DLD1 (cell line): ENCODE data around the gene PI4KA.
"Not testable (repeated sequence)": the region's sequence is repeated elsewhere in the genome, so short reads cannot be mapped to it uniquely, and the experiment has no call there.

Source experiments
- in situ Hi-C: cut with HindIII; loops from 2 replicates; pipeline ENCODE4 v1.10.0; 2017; ENCODE audit warnings: low sequenced_read_pairs

PI4KA gene

DNA sequence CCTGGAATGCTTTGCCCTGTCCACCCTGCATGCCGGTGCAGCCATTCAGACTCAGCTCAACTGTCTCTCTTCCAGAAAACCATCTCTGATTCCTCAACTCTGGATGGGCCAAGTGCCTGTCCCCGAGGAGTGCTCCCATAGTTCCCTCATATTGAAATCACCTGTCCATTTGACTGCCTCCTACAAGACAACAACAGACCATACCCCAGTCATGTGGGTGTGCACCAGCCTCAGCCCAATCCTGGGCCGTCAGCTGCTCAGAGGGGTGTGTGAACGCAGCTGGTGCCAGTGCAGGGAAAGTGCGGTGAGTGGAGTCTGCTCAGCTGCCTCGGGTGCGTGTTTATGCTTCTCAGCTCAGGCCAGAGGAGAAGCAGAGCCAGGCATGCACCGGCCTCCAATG, 126.2 kb downstream of the PI4KA start:
- in situ Hi-C loops: not testable (repeated sequence)

DNA sequence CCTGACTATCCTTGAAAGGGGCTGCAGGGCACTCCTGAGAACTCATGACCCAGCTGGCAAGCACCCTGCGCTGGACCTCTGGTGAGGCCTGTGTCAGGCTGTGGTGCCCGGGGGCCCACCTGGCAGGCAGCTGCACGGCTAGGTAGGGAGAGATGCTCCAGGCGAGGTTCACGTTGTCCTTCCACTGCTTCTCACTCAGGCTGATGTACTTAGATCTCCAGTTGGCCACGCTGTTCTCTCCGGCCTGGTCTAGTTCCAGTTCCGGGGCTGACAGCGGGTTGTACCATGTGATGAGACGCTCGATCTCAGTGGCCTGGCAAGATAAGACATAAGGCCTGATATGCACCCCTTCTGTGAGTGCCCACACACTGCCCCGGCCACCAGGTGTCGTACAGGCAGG, 129.4 kb downstream of the PI4KA start:
- in situ Hi-C loops: no loop called here

DNA sequence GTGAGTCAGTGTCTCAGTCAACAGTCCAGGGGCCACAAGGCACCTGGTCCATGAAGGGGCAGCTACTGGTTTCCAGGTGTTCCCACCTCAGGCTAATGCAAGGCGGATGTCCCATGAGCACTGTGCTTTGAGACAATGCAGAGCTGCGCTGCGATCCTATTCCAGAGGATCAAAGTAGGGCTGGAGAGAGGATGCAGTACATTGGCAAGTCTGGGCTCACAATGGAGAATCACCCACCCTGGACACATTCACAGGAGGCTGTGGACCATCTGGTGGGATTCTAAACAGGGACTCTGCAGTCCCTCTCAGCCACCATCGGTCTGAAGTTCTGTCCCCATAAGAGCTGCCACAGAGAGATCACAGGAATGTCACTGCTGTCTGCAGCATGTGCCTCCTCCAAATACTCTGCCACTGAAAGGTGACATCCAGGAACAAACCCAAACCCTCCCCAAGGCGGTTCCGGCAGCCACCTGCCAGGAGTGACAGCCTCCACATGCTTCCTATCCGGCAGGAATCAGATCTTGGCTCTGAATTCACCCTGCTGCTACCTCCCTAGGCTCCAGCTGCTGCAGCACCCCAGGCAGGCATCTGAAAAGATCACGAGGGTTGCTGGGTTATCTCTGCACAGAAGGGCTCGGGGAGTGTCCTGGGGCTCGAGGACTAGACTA, 130.0 kb downstream of the PI4KA start:
- in situ Hi-C loops: no loop called here

DNA sequence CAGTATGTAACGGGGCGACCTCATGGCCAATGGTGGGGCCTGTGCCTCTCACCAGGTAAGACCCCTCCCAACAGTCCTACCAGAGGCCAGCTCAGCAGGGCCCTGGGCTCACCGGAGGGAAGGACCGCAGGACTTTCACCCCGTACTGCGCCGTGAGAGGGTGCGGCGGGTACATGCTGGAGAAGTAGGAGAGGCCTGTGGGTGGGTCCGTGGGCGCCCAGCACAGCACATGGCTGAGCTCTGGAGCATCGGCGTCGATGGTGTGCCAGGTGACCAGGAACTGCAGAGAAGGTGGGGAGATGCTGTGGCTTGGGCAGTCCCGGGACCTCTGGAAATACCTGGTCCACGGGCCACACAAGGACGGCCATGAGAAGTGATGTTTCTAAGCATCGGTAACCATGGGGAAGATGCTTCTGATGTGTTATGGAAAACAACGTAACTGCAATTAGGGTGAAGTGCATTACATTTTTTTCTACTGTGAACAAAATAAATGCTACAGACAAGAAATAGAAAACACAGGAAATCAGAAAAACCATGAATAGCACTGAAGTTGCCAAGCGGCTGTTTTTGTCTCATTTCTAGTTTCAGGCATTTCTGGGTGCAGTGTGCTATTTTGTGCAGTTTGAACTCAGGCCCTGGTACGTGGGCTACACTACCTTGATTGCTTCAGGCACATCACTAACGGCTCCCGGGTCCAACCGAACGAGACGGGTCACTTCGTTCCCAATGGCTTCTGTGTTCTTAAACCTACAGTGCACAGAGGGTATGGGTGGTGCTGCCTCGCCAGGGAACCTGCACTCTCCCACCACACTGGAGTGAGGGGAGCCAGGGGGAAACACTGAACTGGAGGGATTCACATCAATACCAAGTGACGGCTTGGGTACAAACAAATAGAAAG, 131.2 kb downstream of the PI4KA start:
- in situ Hi-C loops: no loop called here

DNA sequence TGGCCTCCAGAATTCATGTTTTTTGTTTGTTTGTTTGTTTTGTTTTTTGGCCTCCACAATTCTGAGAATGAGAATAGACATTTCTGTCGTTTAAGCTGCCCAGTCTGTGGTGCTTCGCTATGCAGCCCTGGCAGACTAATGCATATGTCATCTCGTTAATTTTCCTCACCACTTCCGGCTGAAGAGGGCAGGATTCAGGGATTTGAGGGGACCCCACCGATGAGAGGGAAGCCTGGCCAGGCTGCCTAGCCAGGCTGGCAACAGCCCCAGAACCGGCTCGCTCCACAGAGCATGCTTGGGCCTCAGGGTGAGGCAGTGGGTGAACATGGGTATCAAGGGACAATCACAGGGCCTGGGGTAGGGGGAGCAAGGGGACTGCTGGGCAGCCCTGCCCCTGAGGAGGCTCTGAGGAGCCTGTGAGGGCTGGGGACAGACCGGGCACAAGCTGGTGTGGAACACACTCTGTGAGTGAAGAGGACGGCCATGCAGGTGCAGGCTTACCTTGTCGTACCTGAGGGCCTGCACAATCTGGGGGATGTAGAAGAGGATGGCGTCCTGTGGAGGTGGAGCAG, 132.5 kb downstream of the PI4KA start:
- in situ Hi-C loops: no loop called here

DNA sequence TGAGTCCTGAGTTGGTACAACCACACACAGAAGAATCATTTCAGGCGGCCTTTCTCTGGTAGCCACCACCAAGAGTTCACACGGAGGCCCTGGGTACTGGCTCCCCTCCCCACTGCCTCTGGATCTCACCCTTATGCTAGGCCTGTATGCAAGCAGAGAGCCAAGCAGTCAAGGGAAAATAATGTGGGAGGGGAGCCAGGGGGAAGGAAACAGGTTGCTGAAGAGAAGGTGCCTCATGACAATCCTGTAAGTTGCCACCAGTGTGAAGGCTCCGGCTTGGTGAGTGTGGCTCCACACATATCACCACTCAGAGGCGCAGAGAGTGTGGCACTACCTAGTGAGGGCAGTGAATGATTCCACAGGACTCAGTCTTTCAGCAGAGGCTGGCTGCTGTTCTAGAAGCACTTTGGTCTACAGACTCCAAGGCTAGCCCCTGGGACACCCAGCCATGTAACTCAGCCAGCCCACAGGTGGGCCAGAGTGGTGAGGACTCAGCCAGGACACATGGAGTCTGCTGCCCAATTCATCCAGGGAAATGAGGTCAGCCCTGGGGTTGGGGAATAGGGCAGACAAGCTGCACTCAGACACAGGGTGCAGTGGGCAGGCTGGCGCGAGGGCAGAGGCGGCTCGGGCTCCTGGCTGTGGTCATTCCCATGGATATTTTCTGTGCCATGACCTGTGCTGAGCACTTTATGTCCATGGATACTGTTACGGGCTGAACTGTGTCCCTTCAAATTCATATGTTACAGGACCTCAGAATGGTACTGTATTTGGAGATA, 133.7 kb downstream of the PI4KA start:
- in situ Hi-C loops: no loop called here

DNA sequence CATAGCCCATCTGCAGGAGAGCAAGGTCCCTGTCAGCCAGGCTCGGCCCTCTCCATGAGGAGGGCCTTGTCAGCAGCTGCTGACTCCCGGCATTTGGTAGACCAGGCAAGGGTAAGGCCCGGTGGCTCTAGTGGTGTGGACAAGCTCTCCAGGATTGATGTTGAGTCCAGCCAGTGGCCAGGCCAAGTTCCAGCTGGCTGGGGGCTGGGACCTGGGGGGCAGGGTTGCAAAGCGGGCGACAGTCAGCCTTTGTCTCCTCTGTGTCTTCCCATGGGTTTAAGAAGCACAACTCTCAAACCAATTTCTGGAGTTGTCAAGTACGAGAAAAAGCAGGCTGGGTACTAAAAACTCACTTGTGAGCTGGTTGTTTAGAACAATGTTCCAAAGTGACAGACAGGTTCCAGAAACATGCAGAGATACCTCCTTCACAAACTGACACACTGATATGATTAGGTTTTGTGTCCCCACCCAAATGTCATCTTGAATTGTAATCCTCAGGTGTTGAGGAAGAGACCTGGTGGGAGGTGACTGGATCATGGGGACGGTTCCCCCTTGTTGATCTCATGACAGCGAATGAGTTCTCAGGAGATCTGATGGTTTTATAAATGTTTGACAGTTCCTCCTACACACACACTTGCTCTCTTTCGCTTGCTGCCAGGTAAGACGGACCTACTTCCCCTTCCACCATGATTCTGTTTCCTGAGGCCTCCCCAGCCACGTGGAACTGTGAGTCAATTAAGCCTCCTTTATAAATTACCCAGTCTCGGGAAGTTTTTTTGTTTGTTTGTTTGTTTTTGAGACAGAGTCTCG, 137.0 kb downstream of the PI4KA start:
- in situ Hi-C loops: no loop called here

DNA sequence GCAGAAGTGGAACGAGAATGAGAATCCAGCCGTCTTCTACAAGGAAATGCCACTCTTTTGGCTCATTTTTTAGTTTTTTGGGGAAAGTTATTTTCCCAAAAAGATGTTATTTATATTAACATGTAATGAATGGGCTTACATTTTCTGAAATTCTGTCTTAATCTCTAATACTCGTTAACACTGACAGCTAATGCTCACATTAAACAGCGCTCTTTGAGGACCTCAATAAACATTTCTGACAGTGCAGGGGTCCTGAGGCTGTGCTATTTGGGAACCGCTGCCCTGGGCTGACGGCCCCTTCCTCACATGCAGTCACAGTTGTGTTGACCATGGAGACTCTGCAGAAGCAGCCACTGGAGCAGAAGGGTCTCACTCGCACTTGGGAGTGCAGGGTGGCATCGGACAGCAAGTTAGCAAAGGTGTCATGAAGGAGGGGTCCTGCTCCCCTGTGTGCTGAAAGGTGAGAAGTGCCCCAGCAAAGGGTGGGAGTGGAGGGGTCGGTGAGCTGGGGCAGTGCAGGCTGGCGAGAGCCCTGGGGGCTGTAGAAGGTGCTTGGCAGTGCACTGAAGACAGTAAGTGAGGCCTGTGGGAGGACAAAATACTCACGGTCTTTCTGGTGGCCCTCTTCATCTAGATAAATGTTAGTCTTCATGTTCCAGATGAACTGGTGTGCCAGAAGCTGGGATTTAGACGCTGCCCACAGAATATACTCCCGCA, 137.8 kb downstream of the PI4KA start:
- in situ Hi-C loops: no loop called here

DNA sequence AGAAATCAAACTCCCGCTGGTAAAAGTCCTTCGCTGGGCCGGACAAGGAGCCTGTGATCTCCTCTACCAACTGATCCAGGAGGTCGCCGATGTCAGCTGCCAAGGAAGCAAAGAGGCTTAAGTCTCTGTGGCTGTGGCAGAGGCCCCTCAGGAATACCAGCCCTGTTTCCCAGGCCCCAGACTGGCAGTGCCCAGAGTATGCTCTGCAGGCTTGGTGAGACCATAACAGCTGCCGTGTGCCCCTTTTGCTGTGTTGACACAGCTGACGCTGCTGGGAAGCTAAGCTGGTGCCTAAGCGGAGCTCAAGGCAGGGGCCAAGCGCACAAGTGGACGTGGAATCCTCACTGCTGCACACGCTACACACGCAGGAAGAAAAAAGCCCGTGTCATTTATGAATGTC, 139.9 kb downstream of the PI4KA start:
- in situ Hi-C loops: not testable (repeated sequence)

DNA sequence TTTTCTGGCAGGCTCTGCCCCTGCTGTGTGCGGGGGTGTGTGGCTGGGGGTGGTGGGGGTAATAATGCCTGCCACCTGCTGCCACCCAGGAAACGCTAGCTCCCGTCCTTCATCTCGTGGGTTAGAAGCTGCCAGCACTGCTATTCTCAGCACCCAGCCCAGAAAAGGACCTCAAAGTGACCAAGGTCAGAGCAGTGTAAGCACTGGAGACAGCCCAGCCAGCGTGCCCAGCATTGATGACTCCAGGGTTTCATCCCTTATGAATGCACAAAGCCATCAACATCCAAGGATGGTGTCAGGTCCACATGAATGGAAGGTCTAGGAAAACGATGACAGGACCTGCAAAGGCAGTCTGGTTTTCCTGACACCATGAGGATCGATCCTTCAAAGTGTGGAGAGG, 140.6 kb downstream of the PI4KA start:
- in situ Hi-C loops: not testable (repeated sequence)

DNA sequence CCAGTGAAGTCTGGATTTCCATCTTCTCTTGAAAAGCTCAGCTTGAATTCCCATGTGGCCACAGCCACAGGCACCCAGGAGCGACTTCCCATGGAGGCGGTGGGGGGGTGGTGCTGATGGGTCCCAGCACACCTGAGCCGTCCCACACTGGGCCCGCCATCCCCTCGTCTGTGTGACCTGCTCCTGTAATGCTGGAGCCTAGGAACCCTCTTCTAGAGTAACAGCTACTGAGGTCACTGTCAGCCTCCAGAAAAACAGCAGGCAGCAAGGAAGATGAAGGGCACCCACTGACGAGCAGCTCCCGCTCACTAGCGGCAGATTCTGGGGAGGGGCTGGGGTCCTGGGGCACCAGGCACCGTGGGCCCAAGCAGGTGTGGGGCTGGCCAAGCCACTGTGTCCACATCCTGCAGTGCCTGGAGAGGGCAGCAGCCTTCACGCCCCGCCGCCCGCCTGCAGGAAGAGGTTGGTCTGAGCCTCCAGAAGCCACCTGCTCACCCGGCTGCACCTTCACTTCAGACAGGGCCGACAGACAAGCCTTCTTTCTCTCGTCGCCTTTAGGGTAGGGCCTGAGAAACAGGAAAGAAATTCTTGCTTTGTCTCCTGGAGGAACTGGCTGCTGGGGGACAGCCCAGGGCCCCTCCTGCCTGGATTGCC, 141.3 kb downstream of the PI4KA start:
- in situ Hi-C loops: not testable (repeated sequence)

DNA sequence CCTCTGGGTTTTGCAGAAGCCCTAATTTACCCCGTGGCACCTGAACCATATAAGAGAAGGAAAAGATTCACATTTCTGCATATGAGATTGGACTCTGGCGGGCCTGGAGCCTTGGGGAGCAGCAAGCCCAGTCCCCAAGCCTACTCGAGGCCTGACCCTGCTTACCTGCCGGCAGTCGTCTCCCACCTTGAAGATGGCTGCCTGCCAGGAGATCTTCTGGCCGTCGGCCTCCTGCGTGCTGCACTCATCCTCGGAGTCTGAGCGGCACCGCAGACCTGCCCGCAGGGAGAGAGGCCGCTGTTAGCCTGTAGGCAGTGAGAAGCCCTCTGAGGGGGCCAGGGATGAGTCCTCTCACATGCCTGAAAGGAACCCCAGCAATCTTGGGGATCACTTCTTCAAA, 145.5 kb downstream of the PI4KA start:
- in situ Hi-C loops: not testable (repeated sequence)

DNA sequence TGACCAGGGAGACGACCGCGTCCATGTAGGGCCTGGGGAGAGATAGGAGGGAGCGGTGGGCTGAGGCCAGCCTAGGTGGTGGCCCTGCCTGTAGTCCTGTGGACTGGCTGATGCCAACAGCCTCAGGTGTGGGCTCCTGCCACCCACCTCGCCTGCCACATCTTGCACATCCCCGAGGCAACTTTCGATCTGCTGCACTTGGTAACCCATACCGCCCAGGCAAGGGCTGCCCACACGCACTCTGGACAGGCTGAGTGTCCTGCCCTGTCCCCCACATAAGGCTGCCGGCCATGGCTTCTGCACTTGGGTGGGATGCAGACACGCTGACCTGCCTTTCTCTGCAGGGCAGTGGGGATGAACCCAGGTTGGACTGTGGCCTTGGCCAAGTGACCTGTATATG, 148.6 kb downstream of the PI4KA start:
- in situ Hi-C loops: not testable (repeated sequence)

DNA sequence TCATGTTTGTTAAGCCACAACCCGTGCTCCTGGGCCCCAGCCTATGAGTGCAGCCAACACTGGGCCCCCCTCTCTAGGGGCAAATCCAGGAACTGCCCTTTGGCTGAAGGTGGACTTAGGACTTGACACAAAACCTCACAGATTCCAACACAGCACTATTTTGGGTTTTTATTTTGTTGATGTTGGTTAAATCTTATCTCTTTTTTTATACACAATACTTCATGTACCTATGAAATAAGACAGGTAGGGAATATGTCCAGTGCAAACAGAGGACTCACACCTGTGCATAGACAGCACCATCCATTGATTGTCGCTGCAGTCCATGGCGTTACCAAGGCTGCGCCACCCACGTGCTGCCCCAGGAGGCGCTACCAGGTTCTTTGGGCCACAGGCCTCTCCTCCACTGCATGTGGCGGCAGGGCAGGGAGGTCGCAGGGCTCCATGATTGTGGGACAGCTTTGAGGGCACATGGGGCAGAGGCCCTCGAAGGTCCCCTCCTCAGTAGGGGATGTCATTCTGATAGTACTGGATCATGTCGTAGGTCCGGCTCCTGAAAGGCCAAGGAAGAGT, 151.0 kb downstream of the PI4KA start:
- in situ Hi-C loops: not testable (repeated sequence)

DNA sequence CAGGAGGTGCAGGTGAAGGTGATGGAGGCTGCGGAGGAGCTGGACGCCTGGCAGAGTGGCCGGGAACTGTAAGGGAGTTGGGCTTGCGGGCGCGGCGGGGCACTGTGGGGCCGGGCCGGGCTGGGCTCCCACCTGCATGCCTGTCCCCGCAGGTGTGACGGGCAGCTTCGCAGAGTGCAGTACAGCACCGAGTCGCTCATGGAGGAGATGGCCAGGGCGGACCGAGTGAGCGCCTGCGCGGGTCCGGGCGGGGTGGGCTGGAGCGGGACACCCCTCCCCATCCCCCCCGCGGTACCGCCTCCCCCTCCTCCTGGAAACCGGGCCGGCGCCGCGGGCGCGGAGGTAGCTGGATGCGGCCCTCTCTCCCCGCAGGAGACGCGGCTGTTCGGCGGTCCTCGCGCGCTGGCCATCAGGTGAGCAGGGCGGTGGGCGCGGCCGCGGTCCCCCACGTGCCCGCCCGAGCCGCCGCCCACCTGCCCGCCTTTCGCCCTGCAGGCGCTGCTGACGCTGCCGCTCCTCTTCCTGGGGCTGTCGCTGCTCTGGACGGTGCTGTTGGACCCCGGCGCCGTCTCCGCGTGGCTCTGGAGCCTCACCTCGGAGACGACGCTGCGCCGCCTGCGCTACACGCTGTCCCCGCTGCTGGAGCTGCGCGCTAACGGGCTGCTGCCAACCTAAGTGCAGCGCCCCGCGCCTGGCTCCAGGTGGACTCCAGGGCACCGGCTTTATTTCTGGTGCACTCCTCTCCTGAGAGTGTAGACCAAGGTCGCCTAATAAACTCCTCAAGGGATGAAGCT, 154.6 kb downstream of the PI4KA start:
- in situ Hi-C loops: not testable (repeated sequence)

DNA sequence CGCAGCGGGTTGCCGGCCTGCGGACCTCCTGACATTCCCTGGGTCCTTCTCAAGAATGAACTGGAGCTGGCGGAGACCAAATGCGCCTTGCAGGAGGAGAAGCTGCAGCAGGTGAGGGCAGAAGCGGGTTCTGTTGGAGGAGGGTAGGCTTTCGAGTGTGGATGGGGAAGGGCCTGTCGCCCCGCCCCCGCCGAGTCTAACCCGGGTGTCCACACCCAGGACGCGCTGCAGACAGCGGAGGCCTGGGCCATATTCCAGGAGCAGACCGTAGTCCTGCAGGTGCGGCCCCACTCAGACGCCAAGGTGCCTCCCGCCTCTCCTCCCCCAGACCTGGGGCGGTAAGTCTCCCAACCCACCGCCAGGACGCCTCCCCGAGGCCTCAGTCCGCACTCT, 155.2 kb downstream of the PI4KA start:
- in situ Hi-C loops: not testable (repeated sequence)

DNA sequence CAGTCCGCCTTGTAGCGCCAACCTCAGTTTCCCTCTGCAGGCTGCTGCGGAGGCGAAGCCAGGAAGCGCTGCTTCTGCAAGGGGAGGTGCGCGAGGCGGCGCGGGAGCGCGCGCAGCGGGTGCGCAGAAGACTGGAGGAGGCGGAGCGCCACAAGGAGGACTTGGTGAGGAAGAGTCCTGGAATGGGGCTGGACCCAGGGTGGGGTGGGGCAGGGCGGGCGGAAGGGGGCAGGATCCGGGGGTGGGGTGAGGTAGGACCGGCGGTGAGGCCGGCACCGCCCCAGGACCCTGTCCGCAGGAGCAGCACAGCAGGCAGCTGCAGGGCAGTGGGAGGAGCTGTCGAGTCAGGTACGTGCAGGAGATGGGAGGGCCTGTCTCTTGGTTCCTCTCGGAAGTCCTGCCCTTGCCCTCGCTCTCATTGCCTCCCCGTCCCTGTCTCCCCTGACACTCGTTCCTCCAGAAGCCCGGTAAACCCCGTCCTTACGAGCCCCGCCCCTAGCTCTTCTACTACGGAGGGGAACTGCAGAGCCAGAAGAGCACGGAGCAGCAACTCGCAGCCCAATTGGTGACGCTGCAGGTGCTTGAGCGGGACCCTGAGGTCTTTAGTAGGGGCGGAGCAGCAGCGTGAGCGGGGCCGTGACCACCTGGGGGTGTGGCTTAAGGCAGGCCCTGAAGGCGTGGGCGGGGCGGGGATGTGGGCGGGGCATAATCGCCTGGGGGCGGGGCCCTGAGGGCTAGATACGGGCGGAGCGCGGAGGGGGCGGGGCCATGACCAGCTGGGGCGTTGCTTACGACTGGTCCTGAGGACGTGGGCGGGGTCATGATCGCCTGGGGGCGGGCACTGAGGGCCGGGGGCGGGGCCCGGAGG, 155.8 kb downstream of the PI4KA start:
- in situ Hi-C loops: not testable (repeated sequence)
